Progenitor cell of endocrine pancreas (in vitro differentiated cells): ENCODE data around the gene OR13J1. TPM values are rescaled to one million over a fixed set of nuclear protein-coding genes. Genes with fewer than 3 reads are reported as not detected.

Experiments used
- DNase-seq: peaks from one replicate; pipeline ENCODE4 v3.0.0; 2021; ENCODE audit warnings: low spot score; ENCODE audit not compliant: unreplicated experiment
- H3K27ac Mint-ChIP-seq: 2 replicates; pipeline ENCODE4 v1.8.0; 2021; ENCODE audit warnings: mild to moderate bottlenecking, moderate library complexity, mixed read lengths
- H3K27me3 Mint-ChIP-seq: 2 replicates; pipeline ENCODE4 v1.8.0; 2021; ENCODE audit warnings: mixed read lengths
- H3K36me3 Mint-ChIP-seq: 2 replicates; pipeline ENCODE4 v1.8.0; 2022; ENCODE audit warnings: mixed read lengths; ENCODE audit not compliant: insufficient read depth
- H3K4me1 Mint-ChIP-seq: 2 replicates; pipeline ENCODE4 v1.8.0; 2021; ENCODE audit warnings: low read depth, mixed read lengths
- H3K4me3 Mint-ChIP-seq: 2 replicates; pipeline ENCODE4 v1.8.0; 2021; ENCODE audit warnings: low read depth, mild to moderate bottlenecking, moderate library complexity, mixed read lengths
- H3K9me3 Mint-ChIP-seq: 2 replicates; pipeline ENCODE4 v1.8.0; 2021; ENCODE audit warnings: low read depth, mixed read lengths
- total RNA-seq: library from RNA; stranded (reverse); gene quantifications from 2 replicates; pipeline ENCODE4 v1.2.1, GENCODE V29; 2021
- TF ChIP-seq, protein P1 (sequence below): fragments of 200-600 bp; sonication (generic); IDR thresholded peaks from one replicate; pipeline ENCODE4 v1.5.0; 2021; ENCODE audit warnings: antibody characterized with exemption, mild to moderate bottlenecking; ENCODE audit not compliant: unreplicated experiment

The OR13J1 gene
- total RNA-seq, 1 donor from 2014 or later, result not detected

DNA sequence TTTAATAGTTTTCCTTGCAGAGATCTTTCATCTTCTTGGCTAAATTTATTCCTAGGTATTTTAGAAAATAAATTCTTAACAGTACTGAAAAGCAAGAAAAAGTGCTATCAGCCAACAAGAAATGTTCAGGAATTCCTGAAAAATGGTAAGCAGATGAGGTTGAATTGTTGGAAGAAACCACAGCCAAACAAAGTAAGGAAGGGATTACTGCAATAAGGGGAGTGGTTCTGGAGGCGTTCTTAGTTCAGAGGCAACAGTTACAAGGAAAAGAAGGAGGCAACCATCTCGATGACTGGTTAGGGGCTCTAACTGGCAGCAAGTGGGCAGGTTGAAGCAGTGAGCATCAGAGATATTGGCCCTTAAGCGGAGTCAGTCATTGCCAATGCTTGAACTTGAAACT is 12.8 kb upstream of the OR13J1 start:
- no peaks in the 10 kb centered on the region for H3K9me3 Mint-ChIP-seq
- H3K27me3 Mint-ChIP-seq, result peaks cover 13% of the 10 kb centered on the region
- H3K36me3 Mint-ChIP-seq, result no peaks in the 10 kb centered on the region
- TF ChIP-seq, protein P1, sequence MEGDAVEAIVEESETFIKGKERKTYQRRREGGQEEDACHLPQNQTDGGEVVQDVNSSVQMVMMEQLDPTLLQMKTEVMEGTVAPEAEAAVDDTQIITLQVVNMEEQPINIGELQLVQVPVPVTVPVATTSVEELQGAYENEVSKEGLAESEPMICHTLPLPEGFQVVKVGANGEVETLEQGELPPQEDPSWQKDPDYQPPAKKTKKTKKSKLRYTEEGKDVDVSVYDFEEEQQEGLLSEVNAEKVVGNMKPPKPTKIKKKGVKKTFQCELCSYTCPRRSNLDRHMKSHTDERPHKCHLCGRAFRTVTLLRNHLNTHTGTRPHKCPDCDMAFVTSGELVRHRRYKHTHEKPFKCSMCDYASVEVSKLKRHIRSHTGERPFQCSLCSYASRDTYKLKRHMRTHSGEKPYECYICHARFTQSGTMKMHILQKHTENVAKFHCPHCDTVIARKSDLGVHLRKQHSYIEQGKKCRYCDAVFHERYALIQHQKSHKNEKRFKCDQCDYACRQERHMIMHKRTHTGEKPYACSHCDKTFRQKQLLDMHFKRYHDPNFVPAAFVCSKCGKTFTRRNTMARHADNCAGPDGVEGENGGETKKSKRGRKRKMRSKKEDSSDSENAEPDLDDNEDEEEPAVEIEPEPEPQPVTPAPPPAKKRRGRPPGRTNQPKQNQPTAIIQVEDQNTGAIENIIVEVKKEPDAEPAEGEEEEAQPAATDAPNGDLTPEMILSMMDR, result no peak
- H3K27ac Mint-ChIP-seq, result no peak overlapping the region
- H3K4me1 Mint-ChIP-seq, result no peaks in the 10 kb centered on the region
- no peak overlapping the region for H3K4me3 Mint-ChIP-seq
- DNase-seq, result no peak

DNA sequence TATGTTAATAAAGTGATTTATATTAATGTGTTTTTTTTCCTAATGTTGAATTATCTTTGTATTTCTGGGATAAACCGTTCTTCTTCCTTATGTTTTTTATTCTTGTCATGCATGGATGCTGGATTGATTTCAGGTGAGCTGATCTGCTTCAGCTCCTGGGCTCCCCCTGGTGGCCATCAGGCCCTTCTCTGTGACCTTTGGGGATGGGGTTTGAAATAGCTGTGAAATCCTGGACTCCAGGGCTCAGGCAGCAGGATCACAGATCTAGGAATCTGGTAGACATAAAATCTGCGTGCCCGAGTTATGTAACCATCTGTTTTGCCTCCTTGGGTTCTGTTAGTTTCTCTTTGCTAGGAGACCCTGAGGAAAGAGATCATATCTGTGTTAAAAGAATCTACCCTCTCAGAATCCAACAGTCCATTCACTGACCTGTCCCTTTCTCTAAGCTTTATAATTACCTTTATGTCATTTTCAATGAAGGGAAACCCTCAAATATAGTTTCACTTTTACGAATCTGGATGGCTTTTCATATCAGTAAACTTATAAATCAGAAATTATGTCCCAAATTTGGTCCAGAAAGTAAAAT is 12.2 kb upstream of the OR13J1 start:
- peaks cover 13% of the 10 kb centered on the region for H3K27me3 Mint-ChIP-seq

DNA sequence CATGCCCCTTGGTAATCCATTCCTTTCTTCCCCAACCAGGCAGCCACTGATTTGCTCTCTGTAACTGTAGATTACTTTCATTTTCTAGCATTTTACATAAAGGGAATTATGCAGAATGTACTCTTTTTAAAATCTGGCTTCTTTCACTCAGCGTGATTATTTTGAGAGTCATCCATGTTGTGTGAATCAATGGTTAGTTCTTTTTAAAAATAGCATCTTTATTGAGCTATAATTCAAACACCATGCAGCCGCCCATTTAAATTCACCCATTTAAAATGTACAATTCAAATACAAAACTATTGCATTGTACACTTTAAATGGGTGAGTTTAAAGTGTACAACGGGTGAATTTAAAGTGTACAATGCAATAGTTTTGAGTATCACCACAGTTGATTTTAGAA is 2.3 kb upstream of the OR13J1 start:
- no peak overlapping the region for H3K4me3 Mint-ChIP-seq
- no peaks in the 10 kb centered on the region for H3K27me3 Mint-ChIP-seq
- no peaks in the 10 kb centered on the region for H3K36me3 Mint-ChIP-seq
- no peak for DNase-seq
- H3K27ac Mint-ChIP-seq, result no peak overlapping the region
- H3K9me3 Mint-ChIP-seq, result peaks cover 13% of the 10 kb centered on the region
- TF ChIP-seq, protein P1, result no peak
- H3K4me1 Mint-ChIP-seq, result no peaks in the 10 kb centered on the region

More for the DNA sequence above, 12.2 kb upstream of the OR13J1 start:
- peak; percentile 79 for DNase-seq
- no peak overlapping the region for H3K27ac Mint-ChIP-seq
- TF ChIP-seq, protein P1, result peak; percentile 97
- H3K36me3 Mint-ChIP-seq, result no peaks in the 10 kb centered on the region
- H3K4me3 Mint-ChIP-seq, result no peak overlapping the region
- no peaks in the 10 kb centered on the region for H3K4me1 Mint-ChIP-seq
- H3K9me3 Mint-ChIP-seq, result no peaks in the 10 kb centered on the region

DNA sequence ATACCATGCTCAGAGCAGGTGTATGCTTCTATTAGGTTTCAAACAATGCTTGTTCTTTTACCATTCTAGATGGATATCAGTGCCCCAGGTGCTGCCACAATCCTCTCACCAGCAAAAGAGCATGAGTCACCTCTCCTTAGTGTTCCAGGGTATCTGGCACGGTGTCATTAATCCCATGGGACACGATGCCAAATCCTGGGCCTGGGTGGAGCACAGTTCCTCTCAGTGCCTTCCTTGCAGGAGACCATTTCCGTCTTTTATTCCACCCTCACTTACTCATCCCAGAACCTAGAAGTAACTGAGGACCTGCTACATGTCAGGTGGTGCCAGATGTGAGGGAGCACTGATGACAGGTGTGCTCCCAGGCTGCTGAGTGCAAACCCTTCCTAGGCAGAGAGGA is 1.3 kb upstream of the OR13J1 start:
- H3K36me3 Mint-ChIP-seq, result no peaks in the 10 kb centered on the region
- no peak overlapping the region for H3K4me3 Mint-ChIP-seq
- H3K27me3 Mint-ChIP-seq, result no peaks in the 10 kb centered on the region
- no peaks in the 10 kb centered on the region for H3K4me1 Mint-ChIP-seq
- DNase-seq, result no peak
- peaks cover 8% of the 10 kb centered on the region for H3K9me3 Mint-ChIP-seq
- no peak overlapping the region for H3K27ac Mint-ChIP-seq
- TF ChIP-seq, protein P1, result no peak

DNA sequence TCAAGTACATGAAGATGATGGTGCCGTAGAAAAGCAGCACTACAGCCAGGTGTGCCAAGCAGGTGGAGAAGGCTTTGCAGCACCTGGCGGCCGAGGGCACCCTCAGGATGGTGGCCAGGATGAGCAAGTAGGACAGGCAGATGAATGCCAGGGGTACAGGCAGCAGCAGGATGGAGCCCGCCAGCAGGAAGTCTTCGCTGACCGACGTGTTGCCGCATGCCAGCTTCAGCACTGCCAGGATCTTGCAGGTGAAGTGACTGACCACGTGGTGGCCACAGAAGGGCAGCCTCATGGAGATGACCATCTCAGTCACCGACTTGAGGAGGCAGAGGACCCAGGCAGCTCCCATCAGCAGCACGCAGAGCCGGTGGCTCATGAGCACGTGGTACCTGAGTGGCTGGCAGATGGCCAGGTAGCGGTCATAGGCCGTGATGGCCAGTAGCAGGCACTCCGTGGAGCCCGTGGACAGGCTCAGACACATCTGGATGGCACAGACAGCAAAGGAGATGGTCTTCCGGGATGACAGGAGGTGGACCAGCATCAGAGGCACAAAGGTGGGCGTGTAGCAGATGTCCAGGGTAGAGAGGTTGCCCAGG is 482 bp downstream of the OR13J1 start:
- Mint-ChIP-seq H3K9me3 (no peaks in the 10 kb centered on the region), H3K36me3 (no peaks in the 10 kb centered on the region), H3K4me1 (no peaks in the 10 kb centered on the region), H3K27ac (no peak overlapping the region), H3K4me3 (no peak overlapping the region), H3K27me3 (peaks cover 6% of the 10 kb centered on the region)
- TF ChIP-seq, protein P1, result no peak
- DNase-seq, result no peak
